Thoracic aorta (tissue), 2 donors: ENCODE data around the gene PAK1. TPM values are rescaled to one million over a fixed set of nuclear protein-coding genes. Genes with fewer than 3 reads are reported as not detected.

Experiments used
- ATAC-seq: fragments of 150-250 bp; one replicate; pipeline ENCODE4 v1.8.0; 2017; ENCODE audit warnings: low read depth; ENCODE audit not compliant: insufficient number of reproducible peaks, low FRiP score
- DNase-seq: peaks from one replicate; pipeline ENCODE4 v3.0.0-alpha.2; 2020; ENCODE audit warnings: low spot score
- H3K27ac ChIP-seq, 2 donors: fragments of 200-600 bp; sonication (generic); 1 replicate in 1 of 2; 2 replicates in 1 of 2; pipeline ENCODE4 v1.5.1; 2016; ENCODE audit warnings: mild to moderate bottlenecking in 2 of 2, moderate library complexity in 2 of 2
- H3K27me3 ChIP-seq: fragments of 200-600 bp; sonication (generic); replicated peaks from 2 replicates; pipeline ENCODE4 v1.6.0; 2016; ENCODE audit warnings: mild to moderate bottlenecking; ENCODE audit not compliant: insufficient read depth
- H3K36me3 ChIP-seq: fragments of 200-600 bp; sonication (generic); one replicate; pipeline ENCODE4 v1.5.1; 2016
- H3K4me1 ChIP-seq, 2 donors: fragments of 200-600 bp; sonication (generic); 1 replicate in 1 of 2; 2 replicates in 1 of 2; pipeline versions ENCODE4 v1.5.1 to v1.6.0; 2016; ENCODE audit warnings: low read depth in 2 of 2, mild to moderate bottlenecking in 1 of 2; ENCODE audit not compliant: control insufficient read depth in 1 of 2
- H3K4me3 ChIP-seq: fragments of 200-600 bp; sonication (generic); 2 replicates; pipeline ENCODE4 v1.5.1; 2016; ENCODE audit warnings: mild to moderate bottlenecking
- H3K9me3 ChIP-seq: fragments of 200-600 bp; sonication (generic); 2 replicates; pipeline ENCODE4 v1.5.1; 2016
- total RNA-seq, 2 donors: library from RNA; depleted of rRNA; stranded (reverse); fragments of >200 nt; gene quantifications; one replicate each; pipeline versions ENCODE4 v1.1.0 to v1.2.3, GENCODE V29; 2016
- TF ChIP-seq, protein P1 (sequence below): fragments of 200-600 bp; sonication (generic); IDR thresholded peaks from one replicate; pipeline ENCODE4 v1.5.1; 2019; ENCODE audit warnings: antibody characterized with exemption

Gene PAK1
- total RNA-seq, 2 donors from 2014 or later, result 29.4 to 48.3 TPM

DNA sequence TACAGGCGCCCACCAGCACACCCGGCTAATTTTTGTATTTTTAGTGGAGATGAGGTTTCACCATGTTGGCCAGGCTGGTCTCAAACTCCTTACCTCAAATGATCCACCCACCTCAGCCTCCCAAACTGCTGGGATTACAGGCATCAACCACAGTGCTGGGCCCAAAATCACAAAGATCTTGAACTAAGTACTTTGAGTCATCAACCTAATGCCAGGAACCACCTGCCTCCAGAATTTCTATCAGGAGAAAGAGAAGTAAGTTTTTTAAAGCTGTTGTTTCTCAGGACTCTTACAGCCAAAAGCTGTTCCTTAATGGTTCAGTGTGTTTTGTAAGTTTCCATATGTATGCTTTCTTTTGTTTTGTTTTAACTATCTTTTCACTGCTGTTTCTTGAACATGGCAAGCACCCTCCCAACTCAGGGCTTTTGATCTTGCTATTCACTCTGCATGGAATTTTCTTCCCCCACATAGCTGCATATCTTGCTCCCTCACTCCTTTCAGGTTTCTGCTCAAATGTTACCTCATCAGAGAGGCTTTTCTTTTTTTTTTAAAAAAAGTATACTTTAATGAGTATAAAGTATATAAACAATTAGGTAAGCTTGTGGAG lies 6.0 kb upstream of the PAK1 start:
- no peaks in the 10 kb centered on the region for H3K4me1 ChIP-seq
- TF ChIP-seq, protein P1, sequence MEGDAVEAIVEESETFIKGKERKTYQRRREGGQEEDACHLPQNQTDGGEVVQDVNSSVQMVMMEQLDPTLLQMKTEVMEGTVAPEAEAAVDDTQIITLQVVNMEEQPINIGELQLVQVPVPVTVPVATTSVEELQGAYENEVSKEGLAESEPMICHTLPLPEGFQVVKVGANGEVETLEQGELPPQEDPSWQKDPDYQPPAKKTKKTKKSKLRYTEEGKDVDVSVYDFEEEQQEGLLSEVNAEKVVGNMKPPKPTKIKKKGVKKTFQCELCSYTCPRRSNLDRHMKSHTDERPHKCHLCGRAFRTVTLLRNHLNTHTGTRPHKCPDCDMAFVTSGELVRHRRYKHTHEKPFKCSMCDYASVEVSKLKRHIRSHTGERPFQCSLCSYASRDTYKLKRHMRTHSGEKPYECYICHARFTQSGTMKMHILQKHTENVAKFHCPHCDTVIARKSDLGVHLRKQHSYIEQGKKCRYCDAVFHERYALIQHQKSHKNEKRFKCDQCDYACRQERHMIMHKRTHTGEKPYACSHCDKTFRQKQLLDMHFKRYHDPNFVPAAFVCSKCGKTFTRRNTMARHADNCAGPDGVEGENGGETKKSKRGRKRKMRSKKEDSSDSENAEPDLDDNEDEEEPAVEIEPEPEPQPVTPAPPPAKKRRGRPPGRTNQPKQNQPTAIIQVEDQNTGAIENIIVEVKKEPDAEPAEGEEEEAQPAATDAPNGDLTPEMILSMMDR, result no peak
- no peak overlapping the region for H3K27ac ChIP-seq
- no peaks in the 10 kb centered on the region for H3K27me3 ChIP-seq
- no peak overlapping the region for H3K4me3 ChIP-seq
- no peaks in the 10 kb centered on the region for H3K9me3 ChIP-seq
- H3K36me3 ChIP-seq, result no peaks in the 10 kb centered on the region
- DNase-seq (no peak), ATAC-seq (no peak)

DNA sequence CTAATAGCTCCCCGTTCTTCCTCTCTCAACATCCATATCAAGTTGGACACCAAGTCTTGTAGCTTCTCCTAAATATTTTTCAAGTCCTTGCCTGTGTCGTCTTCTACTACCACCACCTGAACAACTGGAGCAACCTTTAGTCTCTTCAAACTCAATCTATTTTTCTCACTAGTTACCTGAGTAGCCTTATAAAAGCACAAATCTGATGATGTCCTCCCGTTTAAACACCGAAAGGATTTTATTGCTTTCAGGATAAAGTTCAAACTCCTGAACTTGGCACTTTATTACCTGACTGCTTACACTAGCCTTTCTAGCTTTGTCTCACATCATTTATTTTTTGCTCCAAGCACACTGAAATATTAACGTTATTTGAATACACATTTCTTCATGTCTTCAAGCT lies 1.3 kb upstream of the PAK1 start:
- Histone ChIP-seq H3K4me3 (no peak overlapping the region), H3K27ac (no peak overlapping the region), H3K4me1 (peaks cover 0 to 8% of the 10 kb centered on the region in 2 donors), H3K27me3 (no peaks in the 10 kb centered on the region), H3K36me3 (no peaks in the 10 kb centered on the region), H3K9me3 (no peaks in the 10 kb centered on the region)
- TF ChIP-seq, protein P1, result no peak
- DNase-seq (no peak), ATAC-seq (no peak)

DNA sequence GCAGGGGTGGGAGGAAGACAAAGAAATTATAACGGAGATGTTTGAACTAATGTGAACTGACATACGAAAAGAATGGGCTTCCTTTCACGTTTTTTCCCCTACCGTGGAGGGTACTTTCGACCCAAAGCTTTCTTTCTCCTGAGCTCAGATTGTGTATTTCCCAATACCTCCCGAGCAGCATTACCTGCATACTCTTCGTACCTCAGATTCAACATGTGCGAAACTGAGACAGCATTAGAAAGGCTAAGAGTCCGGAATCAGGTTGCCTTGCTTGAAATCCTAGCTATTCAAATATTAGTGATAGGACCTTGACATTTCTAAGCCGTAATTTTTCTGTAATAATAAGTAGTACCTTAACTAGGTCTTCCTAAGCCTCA lies 778 bp upstream of the PAK1 start:
- H3K4me1 ChIP-seq, result peaks cover 0 to 8% of the 10 kb centered on the region in 2 donors
- H3K9me3 ChIP-seq, result no peaks in the 10 kb centered on the region
- no peak for ATAC-seq
- no peak overlapping the region for H3K27ac ChIP-seq
- TF ChIP-seq, protein P1, result no peak
- H3K36me3 ChIP-seq, result no peaks in the 10 kb centered on the region
- H3K4me3 ChIP-seq, result peak overlapping the region; percentile 86
- no peaks in the 10 kb centered on the region for H3K27me3 ChIP-seq
- DNase-seq, result no peak

DNA sequence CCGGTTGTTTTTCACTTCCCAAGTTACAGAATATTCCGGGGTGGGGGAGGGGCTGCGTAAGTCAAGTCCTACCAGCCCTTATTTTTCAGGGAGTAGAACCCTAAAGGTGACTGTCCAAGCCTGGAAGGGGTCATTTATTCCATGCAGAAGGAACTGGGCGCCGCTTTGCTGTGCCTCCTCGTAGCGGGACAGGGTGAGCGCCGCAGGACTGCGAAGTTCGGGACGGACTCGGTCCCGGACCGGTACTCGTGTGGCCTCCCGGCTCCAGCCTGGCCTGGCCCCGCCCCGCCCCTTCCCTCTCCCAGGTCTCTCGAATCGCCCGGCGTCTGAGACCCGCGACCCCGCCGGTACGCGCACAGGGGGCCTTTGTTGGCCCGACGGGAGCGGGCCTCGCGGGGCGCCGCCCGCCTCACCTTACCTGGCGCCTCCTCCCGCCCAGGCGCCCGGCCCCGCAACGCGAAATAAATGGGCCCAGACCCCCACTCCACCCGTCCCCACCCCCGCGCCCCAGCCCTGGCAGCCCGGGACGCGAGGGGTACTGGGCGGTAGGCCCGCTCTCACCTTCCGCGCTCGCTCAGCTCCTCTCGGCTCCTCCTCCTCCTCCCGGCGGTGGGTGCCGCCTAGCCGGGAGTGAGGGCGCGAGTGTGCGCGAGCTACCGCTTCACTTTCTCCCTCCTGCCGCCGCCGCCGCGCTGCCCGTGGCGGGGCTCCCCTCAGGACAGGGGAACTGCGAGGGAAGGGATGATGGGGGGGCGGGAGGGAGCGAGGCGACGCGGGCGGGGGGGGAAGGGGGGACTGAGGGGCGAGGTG lies 698 bp downstream of the PAK1 start:
- ATAC-seq (no peak), DNase-seq (no peak)
- Histone ChIP-seq H3K27ac (no peak overlapping the region), H3K27me3 (no peaks in the 10 kb centered on the region), H3K9me3 (no peaks in the 10 kb centered on the region), H3K4me1 (peaks cover 0 to 8% of the 10 kb centered on the region in 2 donors), H3K4me3 (peak overlapping the region; percentile 86), H3K36me3 (no peaks in the 10 kb centered on the region)
- TF ChIP-seq, protein P1, result no peak

DNA sequence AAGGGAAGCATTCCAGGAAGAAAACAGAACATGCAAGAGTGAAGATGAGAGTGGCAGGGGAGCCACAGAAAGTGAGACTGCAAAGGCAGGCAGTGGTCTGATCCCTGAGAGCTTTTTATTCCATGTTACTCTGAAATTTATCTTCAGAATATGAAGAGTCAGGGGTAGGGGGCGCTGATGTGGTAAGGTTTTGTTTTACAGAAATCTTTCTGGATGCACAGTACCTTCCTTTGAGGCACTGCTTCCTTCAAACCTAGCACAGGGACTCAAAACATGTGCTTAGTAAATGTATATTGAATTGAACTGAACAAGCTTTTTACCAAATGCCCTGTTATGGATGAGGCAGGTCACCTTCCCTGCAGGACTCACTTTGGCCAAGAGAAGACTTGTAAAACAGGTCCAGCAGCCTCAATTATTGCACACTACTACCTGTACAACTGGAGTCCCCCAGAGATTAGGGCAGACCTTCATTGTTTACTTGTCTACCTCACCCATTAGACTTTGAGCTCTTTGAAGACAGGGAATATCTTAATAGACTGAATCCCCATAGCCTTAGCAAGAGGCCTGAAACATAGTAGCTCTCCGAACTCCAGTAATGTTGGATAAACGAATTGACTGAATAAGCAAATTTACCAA lies 2.2 kb downstream of the PAK1 start:
- Histone ChIP-seq H3K4me1 (peaks cover 0 to 8% of the 10 kb centered on the region in 2 donors), H3K9me3 (no peaks in the 10 kb centered on the region), H3K27me3 (no peaks in the 10 kb centered on the region), H3K36me3 (no peaks in the 10 kb centered on the region), H3K4me3 (no peak overlapping the region), H3K27ac (no peak overlapping the region)
- TF ChIP-seq, protein P1, result no peak
- ATAC-seq, result no peak
- DNase-seq, result no peak
